Gastrocnemius medialis (tissue), 4 donors: ENCODE measurements around the gene PSMD9.

Experiments
- CTCF ChIP-seq, 5 experiments: fragments of 450-650 bp in 3 of 5; fragments of 200-600 bp in 2 of 5; sonication (generic) in 2 of 5; IDR thresholded peaks in 4 of 5; conservative IDR thresholded peaks in 1 of 5; 1 replicate in 4 of 5; 2 replicates in 1 of 5; pipeline ENCODE4 v1.5.1; 2016 to 2019; ENCODE audit warnings: antibody characterized with exemption in 5 of 5, mild to moderate bottlenecking in 3 of 5, moderate library complexity in 3 of 5
- POLR2A ChIP-seq, 2 donors: fragments of 450-650 bp; IDR thresholded peaks; one replicate each; pipeline ENCODE4 v1.6.1; 2017; ENCODE audit warnings: antibody characterized with exemption in 2 of 2, mild to moderate bottlenecking in 2 of 2, moderate library complexity in 2 of 2

- TF ChIP-seq CTCF (IDR thresholded peaks at IDR 0.05 in 4 of 5, conservative IDR thresholded peaks at IDR 0.05 in 1 of 5) (no peak), POLR2A (IDR thresholded peaks at IDR 0.05) (no peak)
Measured at GRCh38 chr12:121845701-121846100, 42.9 kb upstream of the PSMD9 start.
